H9 (cell line): ENCODE data around the gene PCDHAC2. TPM values are rescaled to one million over a fixed set of nuclear protein-coding genes. Genes with fewer than 3 reads are reported as not detected.

Source experiments
- DNase-seq: peaks from one replicate; pipeline ENCODE4 v3.0.0-alpha.2; 2017
- H2AFZ ChIP-seq: one replicate; pipeline ENCODE4 v1.6.1; 2013; ENCODE audit warnings: mild to moderate bottlenecking, low read length, control low read depth, moderate library complexity
- H2AK5ac ChIP-seq: 2 replicates; pipeline ENCODE4 v1.6.1; 2013; ENCODE audit warnings: low read length, control low read depth, mixed read lengths; ENCODE audit not compliant: insufficient read length
- H2BK120ac ChIP-seq: one replicate; pipeline ENCODE4 v1.6.1; 2013; ENCODE audit warnings: low read depth, mild to moderate bottlenecking, low read length, control low read depth, inconsistent platforms; ENCODE audit not compliant: poor library complexity, severe bottlenecking
- H2BK12ac ChIP-seq: 2 replicates; pipeline ENCODE4 v1.6.1; 2013; ENCODE audit warnings: low read length, control low read depth, mixed read lengths, low read depth; ENCODE audit not compliant: insufficient read length
- H2BK15ac ChIP-seq: 2 replicates; pipeline ENCODE4 v1.6.1; 2013; ENCODE audit warnings: low read depth, low read length, control low read depth
- H2BK20ac ChIP-seq: one replicate; pipeline ENCODE4 v1.6.1; 2013; ENCODE audit warnings: low read depth, mild to moderate bottlenecking, low read length, control low read depth, inconsistent platforms; ENCODE audit not compliant: poor library complexity, severe bottlenecking
- H2BK5ac ChIP-seq: 2 replicates; pipeline ENCODE4 v1.6.1; 2013; ENCODE audit warnings: low read length, control low read depth, mixed read lengths; ENCODE audit not compliant: insufficient read length
- H3K14ac ChIP-seq: 2 replicates; pipeline ENCODE4 v1.6.1; 2013; ENCODE audit warnings: low read length, control low read depth; ENCODE audit not compliant: insufficient read depth
- H3K18ac ChIP-seq: 2 replicates; pipeline ENCODE4 v1.6.1; 2013; ENCODE audit warnings: low read depth, mild to moderate bottlenecking, mixed read lengths, low read length, control low read depth; ENCODE audit not compliant: insufficient read length
- H3K23ac ChIP-seq: 2 replicates; pipeline ENCODE4 v1.6.1; 2013; ENCODE audit warnings: low read length, control low read depth, mixed read lengths, low read depth; ENCODE audit not compliant: insufficient read length
- H3K23me2 ChIP-seq: 2 replicates; pipeline ENCODE4 v1.6.1; 2013; ENCODE audit warnings: low read depth, mild to moderate bottlenecking, mixed read lengths, low read length, control low read depth; ENCODE audit not compliant: insufficient read length, poor library complexity, severe bottlenecking
- H3K27ac ChIP-seq: 2 replicates; pipeline ENCODE4 v1.5.1; 2013; ENCODE audit warnings: low read length, control low read depth, mixed read lengths, low read depth; ENCODE audit not compliant: insufficient read length
- H3K27me3 ChIP-seq: 2 replicates; pipeline ENCODE4 v1.6.1; 2013; ENCODE audit warnings: low read length, control low read depth, inconsistent platforms; ENCODE audit not compliant: insufficient read depth
- H3K4ac ChIP-seq: 2 replicates; pipeline ENCODE4 v1.6.1; 2013; ENCODE audit warnings: low read depth, mild to moderate bottlenecking, control low read depth, inconsistent platforms, low read length, moderate library complexity
- H3K4me1 ChIP-seq: 2 replicates; pipeline ENCODE4 v1.6.1; 2013; ENCODE audit warnings: low read length, control low read depth, inconsistent platforms; ENCODE audit not compliant: insufficient read depth
- H3K4me2 ChIP-seq: 2 replicates; pipeline ENCODE4 v1.6.1; 2013; ENCODE audit warnings: low read length, control low read depth, mixed read lengths; ENCODE audit not compliant: insufficient read length, insufficient read depth
- H3K56ac ChIP-seq: 2 replicates; pipeline ENCODE4 v1.6.1; 2013; ENCODE audit warnings: low read depth, mild to moderate bottlenecking, mixed read lengths, low read length, control low read depth; ENCODE audit not compliant: insufficient read length
- H3K79me1 ChIP-seq: 2 replicates; pipeline ENCODE4 v1.6.1; 2013; ENCODE audit warnings: low read depth, mild to moderate bottlenecking, moderate library complexity, low read length, control low read depth, inconsistent platforms; ENCODE audit not compliant: insufficient read depth, poor library complexity, severe bottlenecking
- H3K79me2 ChIP-seq: 2 replicates; pipeline ENCODE4 v1.6.1; 2013; ENCODE audit warnings: low read length, control low read depth, inconsistent platforms; ENCODE audit not compliant: insufficient read depth
- H3K9ac ChIP-seq: 2 replicates; pipeline ENCODE4 v1.6.1; 2013; ENCODE audit warnings: low read length, control low read depth, mixed read lengths; ENCODE audit not compliant: insufficient read length; ENCODE audit errors: extremely low read depth
- H3K9me3 ChIP-seq: one replicate; pipeline ENCODE4 v1.6.1; 2013; ENCODE audit warnings: low read depth, low read length, inconsistent platforms; ENCODE audit not compliant: control insufficient read depth
- H3T11ph ChIP-seq: one replicate; pipeline ENCODE4 v1.6.1; 2013; ENCODE audit warnings: mild to moderate bottlenecking, low read length, control low read depth, inconsistent platforms
- H4K20me1 ChIP-seq: one replicate; pipeline ENCODE4 v1.6.1; 2013; ENCODE audit not compliant: control insufficient read depth, insufficient read length, insufficient read depth
- H4K5ac ChIP-seq: 2 replicates; pipeline ENCODE4 v1.6.1; 2013; ENCODE audit warnings: low read depth, mild to moderate bottlenecking, mixed read lengths, low read length, control low read depth; ENCODE audit not compliant: insufficient read length
- H4K8ac ChIP-seq: replicated peaks from 2 replicates; pipeline ENCODE4 v1.6.1; 2013; ENCODE audit warnings: low read length, control low read depth, mixed read lengths, low read depth; ENCODE audit not compliant: insufficient read length
- H4K91ac ChIP-seq: 2 replicates; pipeline ENCODE4 v1.6.1; 2013; ENCODE audit warnings: low read depth, mild to moderate bottlenecking, moderate library complexity, mixed read lengths, low read length, control low read depth; ENCODE audit not compliant: insufficient read length
- H3K27ac Mint-ChIP-seq, 3 experiments: 2 replicates in 2 of 3; 3 replicates in 1 of 3; pipeline ENCODE4 v1.8.0; 2020 to 2021; ENCODE audit warnings: mixed read lengths in 3 of 3, mild to moderate bottlenecking in 1 of 3, moderate library complexity in 1 of 3
- H3K27me3 Mint-ChIP-seq: 2 replicates; pipeline ENCODE4 v1.8.0; 2021; ENCODE audit warnings: low read depth, mild to moderate bottlenecking, moderate library complexity, mixed read lengths
- H3K36me3 Mint-ChIP-seq, 3 experiments: 2 replicates in 2 of 3; 3 replicates in 1 of 3; pipeline ENCODE4 v1.8.0; 2020 to 2021; ENCODE audit warnings: low read depth in 3 of 3, mixed read lengths in 3 of 3; ENCODE audit not compliant: insufficient read depth in 1 of 3
- H3K4me1 Mint-ChIP-seq, 2 experiments: 2 replicates each; pipeline ENCODE4 v1.8.0; 2020; ENCODE audit warnings: mixed read lengths in 2 of 2
- H3K4me3 Mint-ChIP-seq, 2 experiments: 2 replicates in 1 of 2; 3 replicates in 1 of 2; pipeline ENCODE4 v1.8.0; 2020 to 2021; ENCODE audit warnings: mild to moderate bottlenecking in 2 of 2, mixed read lengths in 2 of 2, moderate library complexity in 1 of 2
- H3K9me3 Mint-ChIP-seq, 2 experiments: 2 replicates in 1 of 2; 3 replicates in 1 of 2; pipeline ENCODE4 v1.8.0; 2020; ENCODE audit warnings: mild to moderate bottlenecking in 2 of 2, mixed read lengths in 2 of 2, moderate library complexity in 1 of 2
- CTCF ChIP-seq: fragments of 200-600 bp; sonication (generic); conservative IDR thresholded peaks from 3 replicates; pipeline ENCODE4 v1.8.0; 2021; ENCODE audit warnings: antibody characterized with exemption, mild to moderate bottlenecking
- total RNA-seq: library from RNA; stranded (reverse); gene quantifications from 2 replicates; pipeline ENCODE4 v1.2.1, GENCODE V29; 2021

Gene PCDHAC2
- total RNA-seq, 1 experiment from 2014 or later: 4.8 TPM

DNA sequence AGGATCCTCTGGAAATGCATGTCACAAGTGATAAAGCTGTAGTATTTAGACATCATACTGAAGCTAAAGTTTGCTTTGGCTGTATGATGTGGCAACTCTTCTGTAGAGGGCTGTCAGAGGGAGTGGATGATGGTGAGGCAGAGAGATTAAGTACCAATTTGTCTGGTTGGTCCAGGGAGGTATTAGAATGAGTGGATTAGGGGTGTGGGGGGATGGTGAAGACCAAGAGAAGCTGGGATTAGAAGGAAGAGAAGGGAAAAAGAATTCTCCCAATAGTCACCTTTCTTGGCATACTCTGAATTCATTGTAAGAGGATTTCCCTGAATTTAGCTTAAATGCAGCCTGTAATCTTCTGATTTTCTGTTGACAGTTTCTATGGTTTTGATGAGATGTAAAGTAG lies 3.6 kb downstream of the PCDHAC2 start:
- Histone ChIP-seq H2BK5ac (no peak overlapping the region), H3K79me1 (no peaks in the 10 kb centered on the region), H2BK15ac (no peak overlapping the region), H3K14ac (no peak overlapping the region), H4K8ac (no peak overlapping the region), H3K9me3 (no peaks in the 10 kb centered on the region), H3K4me2 (no peak overlapping the region), H2BK12ac (no peak overlapping the region), H3K18ac (no peak overlapping the region), H2AK5ac (no peak overlapping the region), H2AFZ (no peak overlapping the region), H4K20me1 (peaks cover 2% of the 10 kb centered on the region), H2BK120ac (no peak overlapping the region), H2BK20ac (no peak overlapping the region), H3K56ac (no peak overlapping the region), H3T11ph (no peak overlapping the region), H3K27ac (no peak overlapping the region), H3K23ac (no peak overlapping the region), H3K27me3 (peaks cover 6% of the 10 kb centered on the region; the same call in 1 of the 2 replicates), H3K79me2 (no peaks in the 10 kb centered on the region), H3K4ac (no peak overlapping the region), H4K5ac (no peak overlapping the region), H4K91ac (no peak overlapping the region), H3K4me1 (peaks cover 3% of the 10 kb centered on the region; the same call in 1 of the 2 replicates), H3K9ac (no peak overlapping the region), H3K23me2 (peaks cover 14% of the 10 kb centered on the region)
- H3K36me3 Mint-ChIP-seq: peaks cover 0 to 4% (median 2%) of the 10 kb centered on the region in 3 experiments; a peak in 3 of 7 replicates
- H3K27ac Mint-ChIP-seq: no peak overlapping the region
- H3K9me3 Mint-ChIP-seq: no peaks in the 10 kb centered on the region
- TF ChIP-seq CTCF: no peak
- no peak overlapping the region for H3K4me3 Mint-ChIP-seq
- peaks cover 36 to 37% of the 10 kb centered on the region in 2 experiments for H3K4me1 Mint-ChIP-seq
- DNase-seq: no peak
- peaks cover 34% of the 10 kb centered on the region for H3K27me3 Mint-ChIP-seq
